HG03139 (cell line): Measurements from ENCODE around the gene SCNM1.
"Not testable (repeated sequence)": the region's sequence is repeated elsewhere in the genome, so short reads cannot be mapped to it uniquely, and the experiment has no call there.

Source experiments
- ATAC-seq: cut with Tn5 transposase; IDR thresholded peaks from one replicate; pipeline ENCODE4 v1.9.1; 2021; ENCODE audit not compliant: unreplicated experiment

Gene SCNM1

GRCh38 chr1:151146412-151147131 is 19.4 kb upstream of the SCNM1 start, which contains the start of gene SEMA6C:
Gene SEMA6C (minus strand): TSS chr1:151146631. CDS start chr1:151142621, 4,010 bp downstream.
- peak; percentile 93 for ATAC-seq

GRCh38 chr1:151147132-151147503 is 18.8 kb upstream of the SCNM1 start:
- no peak for ATAC-seq

GRCh38 chr1:151147665-151148064 is 18.3 kb upstream of the SCNM1 start:
- ATAC-seq = no peak

- peak; percentile 53 for ATAC-seq
Observed at GRCh38 chr1:151156515-151156819, 9.5 kb upstream of the SCNM1 start, which contains the start of gene TNFAIP8L2. Gene TNFAIP8L2 (plus strand): TSS chr1:151156649. CDS start chr1:151158698, 2,049 bp downstream.

GRCh38 chr1:151157067-151157531 is 8.8 kb upstream of the SCNM1 start:
- peak; percentile 51 for ATAC-seq

- ATAC-seq = no peak
Observed at GRCh38 chr1:151158326-151158725, 7.6 kb upstream of the SCNM1 start.

GRCh38 chr1:151158751-151159251 is 7.1 kb upstream of the SCNM1 start:
- ATAC-seq = no peak

GRCh38 chr1:151159373-151159772 is 6.6 kb upstream of the SCNM1 start:
- no peak for ATAC-seq

- ATAC-seq = no peak
Observed at GRCh38 chr1:151164732-151165280, 1.1 kb upstream of the SCNM1 start.

GRCh38 chr1:151165281-151165737 is 635 bp upstream of the SCNM1 start:
- no peak for ATAC-seq

GRCh38 chr1:151166505-151166956 is 587 bp downstream of the SCNM1 start:
- ATAC-seq = no peak

- ATAC-seq = no peak
Observed at GRCh38 chr1:151167116-151167515, 1.2 kb downstream of the SCNM1 start.

- ATAC-seq = no peak
Observed at GRCh38 chr1:151171190-151171589, 5.2 kb downstream of the SCNM1 start.

GRCh38 chr1:151175041-151175741 is 9.2 kb downstream of the SCNM1 start:
- no peak for ATAC-seq

- no peak for ATAC-seq
Observed at GRCh38 chr1:151175863-151176262, 9.9 kb downstream of the SCNM1 start, which contains the start of gene TMOD4. Gene TMOD4 (minus strand): TSS chr1:151175981. CDS start chr1:151174875, 1,106 bp downstream.

GRCh38 chr1:151176514-151177045 is 10.6 kb downstream of the SCNM1 start:
- ATAC-seq = no peak

- ATAC-seq = no peak
Observed at GRCh38 chr1:151184211-151184610, 18.3 kb downstream of the SCNM1 start.

- no peak for ATAC-seq
Observed at GRCh38 chr1:151187205-151187604, 21.3 kb downstream of the SCNM1 start.

GRCh38 chr1:151188667-151189066 is 22.7 kb downstream of the SCNM1 start:
- not testable (repeated sequence) for ATAC-seq

- peak; percentile 77 for ATAC-seq
Observed at GRCh38 chr1:151189637-151190445, 23.9 kb downstream of the SCNM1 start, which contains the start of gene VPS72. Gene VPS72 (minus strand): TSS chr1:151190197. CDS start chr1:151190121, 76 bp downstream.
